Karpas-422 (cell line): ENCODE measurements around the gene RNF5. TPM values are rescaled to one million over a fixed set of nuclear protein-coding genes. Genes with fewer than 3 reads are reported as not detected.
"Not testable (repeated sequence)": the region's sequence is repeated elsewhere in the genome, so short reads cannot be mapped to it uniquely, and the experiment has no call there.

Experiments used
- DNase-seq: peaks from one replicate; pipeline ENCODE4 v3.0.0-alpha.2; 2015
- H2AFZ ChIP-seq: fragments of 200-600 bp; sonication (generic); 2 replicates; pipeline ENCODE4 v1.6.1; 2014; ENCODE audit warnings: antibody characterized with exemption, low read length, mixed read lengths
- H3K27ac ChIP-seq: fragments of 200-600 bp; sonication (generic); 2 replicates; pipeline ENCODE4 v1.5.1; 2014; ENCODE audit warnings: mild to moderate bottlenecking, low read length, moderate library complexity
- H3K27me3 ChIP-seq: fragments of 200-600 bp; sonication (generic); 2 replicates; pipeline ENCODE4 v1.6.1; 2014; ENCODE audit warnings: low read length, mixed read lengths
- H3K36me3 ChIP-seq: fragments of 200-600 bp; sonication (generic); 2 replicates; pipeline ENCODE4 v1.6.1; 2014; ENCODE audit warnings: low read length, mixed read lengths; ENCODE audit not compliant: insufficient read depth
- H3K4me1 ChIP-seq: fragments of 200-600 bp; sonication (generic); 2 replicates; pipeline ENCODE4 v1.6.1; 2014; ENCODE audit warnings: mild to moderate bottlenecking, low read length, mixed read lengths
- H3K4me2 ChIP-seq: fragments of 200-600 bp; sonication (generic); 2 replicates; pipeline ENCODE4 v1.6.1; 2014; ENCODE audit warnings: low read length, low read depth, mild to moderate bottlenecking; ENCODE audit not compliant: poor library complexity, severe bottlenecking
- H3K4me3 ChIP-seq: fragments of 200-600 bp; sonication (generic); 2 replicates; pipeline ENCODE4 v1.5.1; 2014; ENCODE audit warnings: mild to moderate bottlenecking, antibody characterized with exemption, low read length, mixed read lengths
- H3K79me2 ChIP-seq: fragments of 200-600 bp; sonication (generic); 2 replicates; pipeline ENCODE4 v1.6.1; 2014; ENCODE audit warnings: mild to moderate bottlenecking, low read length, mixed read lengths
- H3K9ac ChIP-seq: fragments of 200-600 bp; sonication (generic); 2 replicates; pipeline ENCODE4 v1.6.0; 2014; ENCODE audit warnings: low read length
- H3K9me2 ChIP-seq: fragments of 200-600 bp; sonication (generic), shearing (Covaris generic); replicated peaks from 2 replicates; pipeline ENCODE4 v1.6.0; 2014; ENCODE audit warnings: mild to moderate bottlenecking, low read length, moderate library complexity; ENCODE audit not compliant: insufficient read depth
- H3K9me3 ChIP-seq: fragments of 300-700, 200-600 bp; sonication (generic); 2 replicates; pipeline ENCODE4 v1.6.1; 2014; ENCODE audit warnings: low read length, mixed read lengths
- H4K20me1 ChIP-seq: fragments of 200-600 bp; sonication (generic); 2 replicates; pipeline ENCODE4 v1.6.1; 2014; ENCODE audit warnings: mild to moderate bottlenecking, antibody characterized with exemption, low read length, low read depth; ENCODE audit not compliant: insufficient read depth
- total RNA-seq: library from RNA; depleted of rRNA; stranded (reverse); fragments of >200 nt; shearing (Covaris generic); gene quantifications from 2 replicates; pipeline ENCODE4 v1.2.3, GENCODE V29; 2014; ENCODE audit warnings: low replicate concordance

The RNF5 gene
- total RNA-seq, 1 experiment from 2014 or later: 73.5 TPM

- H3K9ac ChIP-seq: peak overlapping the region; percentile 95
- H3K36me3 ChIP-seq, H2AFZ ChIP-seq, DNase-seq, H4K20me1 ChIP-seq, H3K27me3 ChIP-seq, H3K9me3 ChIP-seq, H3K9me2 ChIP-seq: not testable (repeated sequence)
- peaks cover 41% of the 10 kb centered on the region for H3K79me2 ChIP-seq
- H3K4me2 ChIP-seq: peak overlapping the region; percentile 87
- peak overlapping the region; percentile 87 for H3K27ac ChIP-seq
- H3K4me3 ChIP-seq: peak overlapping the region; percentile 82
- peaks cover 71% of the 10 kb centered on the region for H3K4me1 ChIP-seq
These were observed 14.9 kb downstream of the RNF5 start for GRCh38 chr6:32193096-32193495.

- H3K9ac ChIP-seq: peak overlapping the region; percentile 98
- H3K4me3 ChIP-seq: peak overlapping the region; percentile 89
- peaks cover 28% of the 10 kb centered on the region for H3K79me2 ChIP-seq
These were observed 16.2 kb downstream of the RNF5 start for GRCh38 chr6:32194388-32194787.

GRCh38 chr6:32194825-32195651 is 16.8 kb downstream of the RNF5 start:
- Histone ChIP-seq H3K4me2 (peak overlapping the region; percentile 100), H3K4me1 (peaks cover 61% of the 10 kb centered on the region), H2AFZ (no peak overlapping the region), H3K27me3 (no peaks in the 10 kb centered on the region), H3K9me3 (no peaks in the 10 kb centered on the region), H4K20me1 (no peaks in the 10 kb centered on the region), H3K79me2 (peaks cover 25% of the 10 kb centered on the region), H3K9me2 (no peaks in the 10 kb centered on the region), H3K9ac (peak overlapping the region; percentile 98), H3K4me3 (peak overlapping the region; percentile 89), H3K36me3 (no peaks in the 10 kb centered on the region), H3K27ac (peak overlapping the region; percentile 81)
- peak; percentile 81 for DNase-seq

More at GRCh38 chr6:32194388-32194787, 16.2 kb downstream of the RNF5 start:
- Histone ChIP-seq H2AFZ (no peak overlapping the region), H3K36me3 (no peaks in the 10 kb centered on the region), H3K4me2 (peak overlapping the region; percentile 100), H3K27ac (no peak overlapping the region), H3K9me2 (no peaks in the 10 kb centered on the region), H3K27me3 (no peaks in the 10 kb centered on the region), H3K9me3 (no peaks in the 10 kb centered on the region), H3K4me1 (peaks cover 61% of the 10 kb centered on the region), H4K20me1 (no peaks in the 10 kb centered on the region)
- no peak for DNase-seq

GRCh38 chr6:32195652-32195901 is 17.4 kb downstream of the RNF5 start:
- Histone ChIP-seq H2AFZ (no peak overlapping the region), H3K27ac (no peak overlapping the region; the same call in 1 of the 2 replicates), H3K4me1 (peaks cover 58% of the 10 kb centered on the region)

GRCh38 chr6:32195902-32196681 is 17.9 kb downstream of the RNF5 start:
- Histone ChIP-seq H3K27me3 (no peaks in the 10 kb centered on the region), H3K36me3 (no peaks in the 10 kb centered on the region), H3K27ac (peak overlapping the region; percentile 83), H3K4me2 (peak overlapping the region; percentile 98), H3K9ac (peak overlapping the region; percentile 94), H3K9me2 (no peaks in the 10 kb centered on the region), H2AFZ (peak overlapping the region; percentile 33; the same call in 1 of the 2 replicates), H3K9me3 (no peaks in the 10 kb centered on the region), H4K20me1 (no peaks in the 10 kb centered on the region), H3K79me2 (peaks cover 18% of the 10 kb centered on the region), H3K4me1 (peaks cover 54% of the 10 kb centered on the region), H3K4me3 (peak overlapping the region; percentile 88)
- DNase-seq: peak; percentile 96

More at GRCh38 chr6:32195652-32195901, 17.4 kb downstream of the RNF5 start:
- no peaks in the 10 kb centered on the region for H3K9me2 ChIP-seq
- H3K36me3 ChIP-seq: no peaks in the 10 kb centered on the region
- peak; percentile 100 for DNase-seq
- H3K4me3 ChIP-seq: peak overlapping the region; percentile 89; the same call in 1 of the 2 replicates
- peak overlapping the region; percentile 98 for H3K9ac ChIP-seq
- no peaks in the 10 kb centered on the region for H3K27me3 ChIP-seq
- peak overlapping the region; percentile 100 for H3K4me2 ChIP-seq
- no peaks in the 10 kb centered on the region for H3K9me3 ChIP-seq
- H3K79me2 ChIP-seq: peaks cover 22% of the 10 kb centered on the region
- H4K20me1 ChIP-seq: no peaks in the 10 kb centered on the region

- Histone ChIP-seq H3K36me3 (no peaks in the 10 kb centered on the region), H3K4me3 (peak overlapping the region; percentile 88), H3K4me1 (peaks cover 45% of the 10 kb centered on the region), H3K9ac (peak overlapping the region; percentile 94), H3K27me3 (no peaks in the 10 kb centered on the region), H3K9me2 (no peaks in the 10 kb centered on the region), H3K27ac (peak overlapping the region; percentile 83; the same call in 1 of the 2 replicates), H3K4me2 (peak overlapping the region; percentile 98), H3K9me3 (no peaks in the 10 kb centered on the region), H3K79me2 (peaks cover 10% of the 10 kb centered on the region), H2AFZ (peak overlapping the region; percentile 33; the same call in 1 of the 2 replicates), H4K20me1 (no peaks in the 10 kb centered on the region)
- peak; percentile 62 for DNase-seq
These were observed 18.7 kb downstream of the RNF5 start for GRCh38 chr6:32196682-32197616.

- no peak overlapping the region for H3K4me3 ChIP-seq
- H3K4me1 ChIP-seq: peaks cover 36% of the 10 kb centered on the region
- no peak overlapping the region for H3K27ac ChIP-seq
- no peaks in the 10 kb centered on the region for H3K9me2 ChIP-seq
- no peaks in the 10 kb centered on the region for H3K27me3 ChIP-seq
- no peaks in the 10 kb centered on the region for H4K20me1 ChIP-seq
- no peaks in the 10 kb centered on the region for H3K36me3 ChIP-seq
- H2AFZ ChIP-seq: no peak overlapping the region
- H3K79me2 ChIP-seq: no peaks in the 10 kb centered on the region
- H3K9ac ChIP-seq: no peak overlapping the region
- DNase-seq: no peak
- no peaks in the 10 kb centered on the region for H3K9me3 ChIP-seq
- H3K4me2 ChIP-seq: no peak overlapping the region
These were observed 20.1 kb downstream of the RNF5 start for GRCh38 chr6:32198345-32198696.
